ENCODE data around the gene TMEM132E. TPM values are rescaled to one million over a fixed set of nuclear protein-coding genes. Genes with fewer than 3 reads are reported as not detected.

TMEM132E gene
- polyA plus RNA-seq, 3 donors from 2014 or later, result 0.18 TPM; not detected in 2

- no peaks in the 10 kb centered on the region for H3K36me3 Mint-ChIP-seq
- DNase-seq, result no peak
- no peaks in the 10 kb centered on the region for H3K4me1 Mint-ChIP-seq
- no peaks in the 10 kb centered on the region for H3K9me3 Mint-ChIP-seq
- no peak overlapping the region for H3K4me3 Mint-ChIP-seq
- H3K27me3 Mint-ChIP-seq (ENCODE audit: low read depth in 3 of 3), result peaks cover 2 to 5% (median 4%) of the 10 kb centered on the region in 3 donors
- no peak overlapping the region for H3K27ac Mint-ChIP-seq
Measured at GRCh38 chr17:34658811-34659560, 79.6 kb downstream of the TMEM132E start.

- Mint-ChIP-seq H3K27ac (no peak overlapping the region), H3K27me3 (ENCODE audit: low read depth in 3 of 3) (peaks cover 0 to 12% (median 0%) of the 10 kb centered on the region in 3 donors), H3K4me3 (no peak overlapping the region), H3K9me3 (no peaks in the 10 kb centered on the region), H3K36me3 (no peaks in the 10 kb centered on the region), H3K4me1 (no peaks in the 10 kb centered on the region)
- DNase-seq, result no peak
Measured at GRCh38 chr17:34663714-34664113, 84.3 kb downstream of the TMEM132E start.

GRCh38 chr17:34665150-34665806 lies 85.9 kb downstream of the TMEM132E start:
- peaks cover 0 to 15% (median 3%) of the 10 kb centered on the region in 3 donors for H3K27me3 Mint-ChIP-seq (ENCODE audit: low read depth in 3 of 3)
- H3K4me3 Mint-ChIP-seq, result no peak overlapping the region
- no peak overlapping the region for H3K27ac Mint-ChIP-seq
- no peaks in the 10 kb centered on the region for H3K4me1 Mint-ChIP-seq
- no peak for DNase-seq
- no peaks in the 10 kb centered on the region for H3K9me3 Mint-ChIP-seq
- no peaks in the 10 kb centered on the region for H3K36me3 Mint-ChIP-seq

- Mint-ChIP-seq H3K4me1 (no peaks in the 10 kb centered on the region), H3K27me3 (ENCODE audit: low read depth in 3 of 3) (peaks cover 0 to 14% (median 7%) of the 10 kb centered on the region in 3 donors), H3K36me3 (no peaks in the 10 kb centered on the region), H3K4me3 (no peak overlapping the region), H3K27ac (no peak overlapping the region), H3K9me3 (no peaks in the 10 kb centered on the region)
- DNase-seq, result no peak
Measured at GRCh38 chr17:34665819-34666763, 86.7 kb downstream of the TMEM132E start.

- Mint-ChIP-seq H3K4me3 (no peak overlapping the region), H3K4me1 (no peaks in the 10 kb centered on the region), H3K36me3 (no peaks in the 10 kb centered on the region), H3K27me3 (ENCODE audit: low read depth in 3 of 3) (peaks cover 2 to 14% (median 7%) of the 10 kb centered on the region in 3 donors), H3K9me3 (no peaks in the 10 kb centered on the region), H3K27ac (no peak overlapping the region)
- no peak for DNase-seq
Measured at GRCh38 chr17:34667656-34668055, 88.3 kb downstream of the TMEM132E start.

- H3K4me3 Mint-ChIP-seq, result no peak overlapping the region
- peaks cover 2 to 14% (median 7%) of the 10 kb centered on the region in 3 donors for H3K27me3 Mint-ChIP-seq (ENCODE audit: low read depth in 3 of 3)
- no peak overlapping the region for H3K27ac Mint-ChIP-seq
Measured at GRCh38 chr17:34668206-34668605, 88.8 kb downstream of the TMEM132E start.

GRCh38 chr17:34669511-34669910 lies 90.1 kb downstream of the TMEM132E start:
- H3K27ac Mint-ChIP-seq, result no peak overlapping the region
- no peaks in the 10 kb centered on the region for H3K36me3 Mint-ChIP-seq
- H3K9me3 Mint-ChIP-seq, result no peaks in the 10 kb centered on the region
- DNase-seq, result no peak
- H3K4me3 Mint-ChIP-seq, result no peak overlapping the region
- H3K27me3 Mint-ChIP-seq (ENCODE audit: low read depth in 3 of 3), result peaks cover 2 to 16% (median 12%) of the 10 kb centered on the region in 3 donors
- H3K4me1 Mint-ChIP-seq, result no peaks in the 10 kb centered on the region

More at GRCh38 chr17:34668206-34668605, 88.8 kb downstream of the TMEM132E start:
- no peaks in the 10 kb centered on the region for H3K4me1 Mint-ChIP-seq
- DNase-seq, result no peak
- H3K36me3 Mint-ChIP-seq, result no peaks in the 10 kb centered on the region
- H3K9me3 Mint-ChIP-seq, result no peaks in the 10 kb centered on the region

- Mint-ChIP-seq H3K4me1 (no peaks in the 10 kb centered on the region), H3K27ac (no peak overlapping the region), H3K36me3 (no peaks in the 10 kb centered on the region), H3K9me3 (no peaks in the 10 kb centered on the region), H3K4me3 (no peak overlapping the region), H3K27me3 (ENCODE audit: low read depth in 3 of 3) (peaks cover 2 to 17% (median 12%) of the 10 kb centered on the region in 3 donors)
- no peak for DNase-seq
Measured at GRCh38 chr17:34670618-34671017, 91.2 kb downstream of the TMEM132E start.

GRCh38 chr17:34671191-34671590 lies 91.8 kb downstream of the TMEM132E start:
- Mint-ChIP-seq H3K4me1 (no peaks in the 10 kb centered on the region), H3K9me3 (no peaks in the 10 kb centered on the region), H3K4me3 (no peak overlapping the region), H3K36me3 (no peaks in the 10 kb centered on the region), H3K27me3 (ENCODE audit: low read depth in 3 of 3) (peaks cover 2 to 17% (median 12%) of the 10 kb centered on the region in 3 donors), H3K27ac (no peak overlapping the region)
- DNase-seq, result no peak

GRCh38 chr17:34672176-34672785 lies 92.9 kb downstream of the TMEM132E start:
- Mint-ChIP-seq H3K27ac (no peak overlapping the region), H3K4me3 (no peak overlapping the region), H3K36me3 (no peaks in the 10 kb centered on the region), H3K9me3 (no peaks in the 10 kb centered on the region), H3K4me1 (no peaks in the 10 kb centered on the region), H3K27me3 (ENCODE audit: low read depth in 3 of 3) (peaks cover 2 to 17% (median 12%) of the 10 kb centered on the region in 3 donors)
- DNase-seq, result no peak

GRCh38 chr17:34673516-34673915 lies 94.1 kb downstream of the TMEM132E start:
- Mint-ChIP-seq H3K9me3 (no peaks in the 10 kb centered on the region), H3K4me3 (no peak overlapping the region), H3K36me3 (no peaks in the 10 kb centered on the region), H3K27ac (no peak overlapping the region), H3K4me1 (no peaks in the 10 kb centered on the region), H3K27me3 (ENCODE audit: low read depth in 3 of 3) (peaks cover 2 to 12% (median 8%) of the 10 kb centered on the region in 3 donors)
- DNase-seq, result no peak

- peaks cover 2 to 12% (median 8%) of the 10 kb centered on the region in 3 donors for H3K27me3 Mint-ChIP-seq (ENCODE audit: low read depth in 3 of 3)
- no peaks in the 10 kb centered on the region for H3K4me1 Mint-ChIP-seq
- H3K9me3 Mint-ChIP-seq, result no peaks in the 10 kb centered on the region
- no peak overlapping the region for H3K4me3 Mint-ChIP-seq
- DNase-seq, result no peak
- no peaks in the 10 kb centered on the region for H3K36me3 Mint-ChIP-seq
- peak overlapping the region in 1 of 6 donors; percentile 41 for H3K27ac Mint-ChIP-seq
Measured at GRCh38 chr17:34673995-34674890, 94.9 kb downstream of the TMEM132E start.

Measured in immature natural killer cell (primary cell).